HEK293T (cell line): ENCODE data around the gene MPZL3.

Source experiments
- CTCF ChIA-PET: fragments of 350-600 bp; formaldehyde crosslinking; extraction: SDS; loops from one replicate; lab custom pipeline; 2021; ENCODE audit warnings: antibody characterized with exemption, inconsistent platforms; lab: Yijun Ruan, JAX
- POLR2A ChIA-PET: fragments of 350-600 bp; formaldehyde crosslinking; extraction: SDS; loops from one replicate; lab custom pipeline; 2020; ENCODE audit warnings: antibody characterized with exemption, inconsistent platforms; lab: Yijun Ruan, JAX
- DNase-seq: peaks from one replicate; pipeline ENCODE4 v3.0.0; 2012; ENCODE audit warnings: mixed read lengths; ENCODE audit errors: extremely low spot score
- ARNT ChIP-seq: fragments of 450-650 bp; IDR thresholded peaks from 2 replicates; pipeline ENCODE4 v1.6.1; 2017; ENCODE audit warnings: mild to moderate bottlenecking
- BHLHE40 ChIP-seq: fragments of 450-650 bp; IDR thresholded peaks from 2 replicates; pipeline ENCODE4 v1.6.1; 2016; ENCODE audit warnings: mild to moderate bottlenecking, moderate library complexity, borderline replicate concordance
- CTBP1 ChIP-seq: fragments of 450-650 bp; IDR thresholded peaks from 2 replicates; pipeline ENCODE4 v1.6.1; 2016; ENCODE audit warnings: borderline replicate concordance
- ELF4 ChIP-seq: fragments of 450-650 bp; IDR thresholded peaks from 2 replicates; pipeline ENCODE4 v1.6.1; 2017; ENCODE audit warnings: antibody characterized with exemption
- FOXA1 ChIP-seq: fragments of 450-650 bp; IDR thresholded peaks from 2 replicates; pipeline ENCODE4 v1.6.1; 2016; ENCODE audit warnings: mild to moderate bottlenecking
- FOXK2 ChIP-seq: fragments of 450-650 bp; IDR thresholded peaks from 2 replicates; pipeline ENCODE4 v1.6.1; 2016; ENCODE audit warnings: mild to moderate bottlenecking
- FOXM1 ChIP-seq: fragments of 450-650 bp; IDR thresholded peaks from 2 replicates; pipeline ENCODE4 v1.6.1; 2017; ENCODE audit warnings: mild to moderate bottlenecking, borderline replicate concordance
- HDGF ChIP-seq: fragments of 450-650 bp; IDR thresholded peaks from 2 replicates; pipeline ENCODE4 v1.6.1; 2017; ENCODE audit warnings: antibody characterized with exemption, borderline replicate concordance
- L3MBTL2 ChIP-seq: fragments of 450-650 bp; conservative IDR thresholded peaks from 2 replicates; pipeline ENCODE4 v1.6.1; 2016; ENCODE audit warnings: mild to moderate bottlenecking
- LEF1 ChIP-seq: fragments of 450-650 bp; IDR thresholded peaks from 2 replicates; pipeline ENCODE4 v1.6.1; 2017; ENCODE audit warnings: mild to moderate bottlenecking, borderline replicate concordance
- NFRKB ChIP-seq: fragments of 450-650 bp; IDR thresholded peaks from 2 replicates; pipeline ENCODE4 v1.6.1; 2016; ENCODE audit warnings: mild to moderate bottlenecking, moderate library complexity
- SP1 ChIP-seq: fragments of 450-650 bp; IDR thresholded peaks from 2 replicates; pipeline ENCODE4 v1.6.1; 2017
- SUZ12 ChIP-seq: fragments of 450-650 bp; IDR thresholded peaks from 2 replicates; pipeline ENCODE4 v1.6.1; 2016; ENCODE audit warnings: mild to moderate bottlenecking
- TARDBP ChIP-seq: fragments of 450-650 bp; IDR thresholded peaks from 2 replicates; pipeline ENCODE4 v1.6.1; 2016
- ZNF384 ChIP-seq: fragments of 450-650 bp; IDR thresholded peaks from 2 replicates; pipeline ENCODE4 v1.6.1; 2016
- TF ChIP-seq, protein P1 (sequence below): fragments of 450-650 bp; IDR thresholded peaks from 2 replicates; pipeline ENCODE4 v1.6.1; 2016

MPZL3 gene, protein sequence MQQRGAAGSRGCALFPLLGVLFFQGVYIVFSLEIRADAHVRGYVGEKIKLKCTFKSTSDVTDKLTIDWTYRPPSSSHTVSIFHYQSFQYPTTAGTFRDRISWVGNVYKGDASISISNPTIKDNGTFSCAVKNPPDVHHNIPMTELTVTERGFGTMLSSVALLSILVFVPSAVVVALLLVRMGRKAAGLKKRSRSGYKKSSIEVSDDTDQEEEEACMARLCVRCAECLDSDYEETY

DNA sequence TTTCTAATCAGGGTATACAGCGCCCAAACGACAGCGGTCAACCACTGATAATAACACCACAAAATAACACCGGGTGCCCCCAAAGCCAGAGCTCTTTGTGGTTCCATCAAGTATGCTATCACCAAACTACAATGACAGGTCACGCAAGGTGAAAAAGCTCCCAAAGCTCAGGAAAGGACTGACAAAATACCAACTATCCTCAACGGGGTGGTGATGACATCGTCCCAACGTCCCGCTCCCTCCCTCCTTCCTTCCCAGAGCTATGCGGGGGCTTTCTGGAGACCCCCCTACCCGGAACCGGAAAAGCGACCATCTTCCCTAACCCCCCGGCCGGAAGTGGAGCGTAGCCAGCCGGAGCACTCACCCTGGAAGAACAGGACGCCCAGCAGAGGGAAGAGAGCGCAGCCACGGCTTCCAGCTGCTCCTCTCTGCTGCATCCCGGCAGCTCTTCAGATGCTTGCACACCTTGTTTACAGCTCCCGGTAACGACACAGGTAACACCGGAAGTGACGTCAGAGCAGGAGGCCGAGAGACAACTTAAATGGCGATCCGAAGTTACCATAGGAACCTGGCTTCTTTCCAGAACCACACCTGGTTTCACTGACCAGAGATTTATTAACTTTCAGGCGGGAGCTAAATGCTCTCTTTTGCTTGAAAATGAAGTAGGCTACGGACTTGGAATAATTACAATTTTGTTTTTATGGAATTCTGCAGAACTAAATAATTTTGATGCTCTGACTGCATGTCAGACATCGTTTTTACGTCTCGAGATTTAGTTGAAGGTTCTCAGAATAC lies at the start of gene MPZL3:
TSS of gene MPZL3 (minus strand) at position 508 of the 795 bp plus-strand sequence. CDS start at position 437, 71 bp downstream.
- POLR2A ChIA-PET: interaction anchor here (1.0 to 1.2 kb wide), 4 partner anchors 9 to 26 kb away, joined by 3 to 6 read pairs (median 4); no protein-coding TSS in a partner anchor
- DNase-seq: peak; percentile 85
- TF ChIP-seq LEF1 (no peak), L3MBTL2 (peak; percentile 62), CTBP1 (peak; percentile 81), FOXM1 (peak; percentile 81), NFRKB (peak; percentile 62), ELF4 (peak; percentile 61)
- TF ChIP-seq, protein P1, sequence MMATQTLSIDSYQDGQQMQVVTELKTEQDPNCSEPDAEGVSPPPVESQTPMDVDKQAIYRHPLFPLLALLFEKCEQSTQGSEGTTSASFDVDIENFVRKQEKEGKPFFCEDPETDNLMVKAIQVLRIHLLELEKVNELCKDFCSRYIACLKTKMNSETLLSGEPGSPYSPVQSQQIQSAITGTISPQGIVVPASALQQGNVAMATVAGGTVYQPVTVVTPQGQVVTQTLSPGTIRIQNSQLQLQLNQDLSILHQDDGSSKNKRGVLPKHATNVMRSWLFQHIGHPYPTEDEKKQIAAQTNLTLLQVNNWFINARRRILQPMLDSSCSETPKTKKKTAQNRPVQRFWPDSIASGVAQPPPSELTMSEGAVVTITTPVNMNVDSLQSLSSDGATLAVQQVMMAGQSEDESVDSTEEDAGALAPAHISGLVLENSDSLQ: no peak
- CTCF ChIA-PET: no interaction called here

DNA sequence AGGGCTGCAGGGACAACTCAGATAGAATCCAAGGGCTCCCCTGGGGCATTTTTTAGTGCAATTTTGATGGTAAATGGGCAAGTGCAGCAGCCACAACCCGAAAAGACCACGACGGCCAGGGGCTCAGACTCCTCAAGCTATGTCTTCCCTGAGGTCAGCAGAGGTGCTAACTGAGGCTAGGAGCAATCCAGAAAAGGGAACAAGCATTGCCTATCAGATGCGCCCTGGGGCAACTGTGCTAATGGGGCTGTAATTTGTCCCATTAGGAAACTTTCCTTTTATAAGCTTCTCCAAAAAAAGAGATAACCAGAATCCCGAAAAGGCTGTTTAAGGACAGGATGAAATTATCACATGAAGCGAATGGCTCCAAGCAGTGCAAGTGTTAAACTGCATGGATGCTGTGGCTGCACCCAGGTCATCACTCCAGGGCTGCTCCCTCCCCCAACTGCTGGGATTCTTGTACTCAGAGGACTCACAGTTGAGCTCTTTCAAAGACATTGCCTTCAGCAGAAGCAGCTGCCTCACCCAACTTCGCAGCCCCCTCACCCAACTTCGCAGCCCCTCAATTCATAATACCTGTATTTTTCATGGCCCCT lies 49.5 kb upstream of the MPZL3 start:
- no peak for DNase-seq
- ChIA-PET CTCF (interaction anchor here (0.6 kb wide), 1 partner anchor 249 kb away, joined by 3 read pairs; no protein-coding TSS in a partner anchor), POLR2A (no interaction called here)
- TF ChIP-seq SP1 (no peak), ELF4 (no peak), BHLHE40 (no peak), NFRKB (no peak), SUZ12 (no peak), FOXA1 (no peak), CTBP1 (no peak), ZNF384 (no peak), FOXM1 (no peak), FOXK2 (no peak), ARNT (no peak), LEF1 (no peak)

DNA sequence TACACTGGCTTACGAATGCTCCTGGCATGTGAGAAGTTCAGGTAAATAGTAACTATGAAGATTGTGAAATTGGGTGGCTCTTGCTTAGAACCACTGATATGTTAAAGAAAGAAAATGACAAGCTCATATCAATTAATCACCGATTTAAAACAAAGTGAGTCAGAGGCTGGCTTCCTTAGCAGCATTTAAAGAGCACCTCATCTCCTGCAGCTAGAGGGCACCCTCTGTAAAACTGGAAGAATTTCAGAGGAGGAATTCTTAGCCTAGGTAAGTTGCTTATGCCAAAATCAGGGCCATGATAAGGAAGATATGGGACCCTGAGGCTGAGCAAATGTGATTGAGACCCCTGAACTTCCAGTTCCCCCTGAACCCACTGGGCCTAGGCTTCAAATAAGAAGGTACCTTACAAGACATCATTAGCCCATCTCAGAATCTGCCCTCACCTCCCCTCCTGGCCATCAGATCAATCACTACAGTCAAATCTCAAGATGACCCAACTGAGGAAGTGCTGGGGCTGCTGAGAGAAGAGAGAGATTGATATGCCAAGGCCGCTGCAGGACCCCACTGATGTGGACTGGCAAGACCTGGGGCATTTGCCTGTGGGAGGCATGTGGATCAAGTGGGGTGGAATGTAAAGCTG lies 43.8 kb upstream of the MPZL3 start:
- ChIA-PET CTCF (interaction anchor here (0.6 to 1.9 kb wide), 6 partner anchors 11 to 72 kb away, joined by 3 to 5 read pairs (median 4); no protein-coding TSS in a partner anchor), POLR2A (interaction anchor here (0.8 kb wide), 1 partner anchor 16 kb away, joined by 3 read pairs; no protein-coding TSS in a partner anchor)
- TF ChIP-seq HDGF: no peak
- TF ChIP-seq TARDBP: no peak
- no peak for TF ChIP-seq LEF1
- no peak for TF ChIP-seq FOXK2
- TF ChIP-seq CTBP1: no peak
- no peak for TF ChIP-seq FOXA1
- TF ChIP-seq ZNF384: no peak
- TF ChIP-seq FOXM1: no peak
- TF ChIP-seq ELF4: no peak
- TF ChIP-seq SUZ12: no peak
- no peak for DNase-seq

DNA sequence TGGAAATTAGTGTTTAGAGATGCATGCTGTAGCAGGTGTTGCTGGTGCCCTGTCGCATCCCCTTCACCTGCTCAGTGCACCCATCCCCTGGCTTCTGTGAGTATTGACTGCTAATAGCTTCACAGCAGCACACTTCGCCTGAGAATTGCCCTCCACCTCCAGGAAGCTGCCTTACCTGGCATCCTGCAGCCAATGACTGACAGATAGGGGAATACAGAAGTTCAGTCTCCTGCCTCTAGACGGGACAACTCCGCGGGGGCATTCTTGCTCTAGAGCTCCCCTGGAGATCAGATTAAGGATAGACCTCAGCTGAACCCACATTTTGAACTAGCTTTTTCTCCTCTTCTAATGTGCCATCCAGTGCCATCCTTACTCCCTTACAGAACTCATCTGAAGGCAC lies 43.0 kb upstream of the MPZL3 start:
- POLR2A ChIA-PET: interaction anchor here (0.8 kb wide), 1 partner anchor 16 kb away, joined by 3 read pairs; no protein-coding TSS in a partner anchor
- DNase-seq: no peak
- TF ChIP-seq CTBP1 (no peak), SUZ12 (no peak), TARDBP (no peak), ARNT (no peak), ZNF384 (no peak), HDGF (no peak), LEF1 (no peak), FOXK2 (no peak)

DNA sequence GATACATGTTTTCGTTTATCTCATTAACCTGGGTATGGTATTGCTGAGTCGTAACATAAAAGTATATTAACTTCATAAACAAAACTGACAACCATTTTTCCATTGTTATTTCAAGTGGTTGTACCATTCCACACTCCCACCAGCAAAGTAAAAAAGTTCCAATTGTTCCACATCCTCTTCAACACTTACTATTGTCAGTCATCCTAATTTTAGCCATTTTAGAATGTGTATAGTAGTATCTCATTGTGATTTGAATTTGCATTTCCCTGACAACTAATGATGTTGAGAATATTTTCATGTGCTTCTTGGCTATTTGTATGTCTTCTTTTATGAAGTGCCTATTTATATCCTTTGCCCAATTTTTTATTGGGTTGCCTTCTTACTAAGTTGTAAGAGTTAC lies 41.9 kb upstream of the MPZL3 start:
- CTCF ChIA-PET: no interaction called here
- POLR2A ChIA-PET: no interaction called here
- DNase-seq: no peak
- TF ChIP-seq CTBP1 (no peak), SP1 (no peak), BHLHE40 (no peak), ZNF384 (no peak), NFRKB (no peak), ARNT (no peak), L3MBTL2 (no peak), ELF4 (no peak), HDGF (no peak), FOXM1 (no peak)
- TF ChIP-seq, protein P1: no peak

More for the DNA sequence above, 43.0 kb upstream of the MPZL3 start:
- CTCF ChIA-PET: interaction anchor here (0.6 to 1.9 kb wide), 6 partner anchors 10 to 71 kb away, joined by 3 to 5 read pairs (median 4); no protein-coding TSS in a partner anchor
